MM.1S (cell line): ENCODE results near the gene GABRB2.

Experiments
- DNase-seq: peaks from one replicate; pipeline ENCODE4 v3.0.0-alpha.2; 2015
- H2AFZ ChIP-seq: fragments of 300-600 bp; sonication (generic); 2 replicates; pipeline ENCODE4 v1.6.0; 2016; ENCODE audit warnings: antibody characterized with exemption, low read length
- H3F3A ChIP-seq: fragments of 300-600 bp; sonication (generic); 2 replicates; pipeline ENCODE4 v1.6.1; 2016; ENCODE audit warnings: mild to moderate bottlenecking, antibody characterized with exemption, low read length, moderate library complexity, mixed read lengths; ENCODE audit not compliant: insufficient read depth
- H3K27ac ChIP-seq: fragments of 300-600 bp; sonication (generic); 2 replicates; pipeline ENCODE4 v1.5.1; 2016; ENCODE audit warnings: mild to moderate bottlenecking, low read length
- H3K27me3 ChIP-seq: fragments of 300-600 bp; sonication (generic); replicated peaks from 2 replicates; pipeline ENCODE4 v1.6.0; 2016; ENCODE audit warnings: low read length; ENCODE audit not compliant: insufficient read depth
- H3K36me3 ChIP-seq: fragments of 300-600 bp; sonication (generic); replicated peaks from 2 replicates; pipeline ENCODE4 v1.6.1; 2016; ENCODE audit warnings: mild to moderate bottlenecking, low read length, mixed read lengths; ENCODE audit not compliant: insufficient read depth
- H3K4me1 ChIP-seq: fragments of 300-600 bp; sonication (generic); 2 replicates; pipeline ENCODE4 v1.6.1; 2016; ENCODE audit warnings: low read length, mixed read lengths
- H3K4me2 ChIP-seq: fragments of 300-600 bp; sonication (generic); 2 replicates; pipeline ENCODE4 v1.6.0; 2016; ENCODE audit warnings: low read depth, low read length
- H3K4me3 ChIP-seq: fragments of 300-600 bp; sonication (generic); 2 replicates; pipeline ENCODE4 v1.5.1; 2016; ENCODE audit warnings: low read length, mixed read lengths
- H3K79me2 ChIP-seq: fragments of 300-600 bp; sonication (generic); 2 replicates; pipeline ENCODE4 v1.6.1; 2016; ENCODE audit warnings: mixed run types, low read length, mixed read lengths
- H3K9ac ChIP-seq: fragments of 300-600 bp; sonication (generic); 2 replicates; pipeline ENCODE4 v1.6.1; 2016; ENCODE audit warnings: low read length, mixed read lengths
- H3K9me2 ChIP-seq: fragments of 300-600 bp; sonication (generic); replicated peaks from 2 replicates; pipeline ENCODE4 v1.6.1; 2016; ENCODE audit warnings: mild to moderate bottlenecking, low read length, mixed read lengths; ENCODE audit not compliant: insufficient read depth
- H3K9me3 ChIP-seq: fragments of 300-600 bp; sonication (generic); replicated peaks from 2 replicates; pipeline ENCODE4 v1.6.1; 2016; ENCODE audit warnings: mild to moderate bottlenecking, low read length, mixed read lengths; ENCODE audit not compliant: insufficient read depth
- H4K20me1 ChIP-seq: fragments of 300-600 bp; sonication (generic); 2 replicates; pipeline ENCODE4 v1.6.1; 2016; ENCODE audit warnings: mild to moderate bottlenecking, low read length, moderate library complexity, mixed read lengths; ENCODE audit not compliant: insufficient read depth
- EZH2 ChIP-seq: fragments of 300-600 bp; sonication (generic); optimal IDR thresholded peaks from 2 replicates; pipeline ENCODE3; 2017; ENCODE audit warnings: low read depth, mild to moderate bottlenecking, antibody characterized with exemption, low read length, mixed read lengths
- EZH2phosphoT487 ChIP-seq: fragments of 300-600 bp; sonication (generic); IDR thresholded peaks from 2 replicates; pipeline ENCODE4 v1.6.1; 2018; ENCODE audit warnings: antibody characterized with exemption, low read length
- TF ChIP-seq, protein P1 (sequence below): fragments of 300-600 bp; sonication (generic); IDR thresholded peaks from 2 replicates; pipeline ENCODE4 v1.5.1; 2016; ENCODE audit warnings: antibody characterized with exemption, low read length, mixed read lengths

The GABRB2 gene

DNA sequence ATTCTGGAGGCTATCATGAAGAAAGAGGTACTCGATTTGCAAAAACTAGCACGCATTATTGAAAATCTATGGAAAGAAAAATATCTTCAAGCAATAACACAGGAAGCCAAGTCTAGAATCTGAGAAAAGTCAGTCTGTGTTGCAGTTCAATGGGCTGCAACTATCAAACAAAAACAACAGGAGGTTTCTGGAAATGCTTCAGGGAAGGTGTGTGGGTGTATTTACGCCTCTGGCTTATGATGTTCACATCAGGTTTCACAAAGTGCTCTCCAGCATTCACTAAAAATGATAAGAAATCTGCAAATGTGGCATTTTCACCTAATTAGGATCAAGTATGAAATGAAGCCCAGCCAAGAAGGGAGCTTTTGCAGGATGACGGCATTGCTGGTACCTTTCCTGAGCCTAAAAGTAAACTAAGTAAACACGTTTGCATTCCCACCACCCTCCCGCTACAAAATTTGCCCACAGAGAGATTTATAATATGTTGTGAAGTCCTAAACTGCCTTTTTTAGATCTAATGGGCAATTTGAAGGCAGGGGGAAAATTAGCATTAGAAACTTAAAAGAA, 146.4 kb downstream of the GABRB2 start:
- no peak for DNase-seq
- TF ChIP-seq, protein P1, sequence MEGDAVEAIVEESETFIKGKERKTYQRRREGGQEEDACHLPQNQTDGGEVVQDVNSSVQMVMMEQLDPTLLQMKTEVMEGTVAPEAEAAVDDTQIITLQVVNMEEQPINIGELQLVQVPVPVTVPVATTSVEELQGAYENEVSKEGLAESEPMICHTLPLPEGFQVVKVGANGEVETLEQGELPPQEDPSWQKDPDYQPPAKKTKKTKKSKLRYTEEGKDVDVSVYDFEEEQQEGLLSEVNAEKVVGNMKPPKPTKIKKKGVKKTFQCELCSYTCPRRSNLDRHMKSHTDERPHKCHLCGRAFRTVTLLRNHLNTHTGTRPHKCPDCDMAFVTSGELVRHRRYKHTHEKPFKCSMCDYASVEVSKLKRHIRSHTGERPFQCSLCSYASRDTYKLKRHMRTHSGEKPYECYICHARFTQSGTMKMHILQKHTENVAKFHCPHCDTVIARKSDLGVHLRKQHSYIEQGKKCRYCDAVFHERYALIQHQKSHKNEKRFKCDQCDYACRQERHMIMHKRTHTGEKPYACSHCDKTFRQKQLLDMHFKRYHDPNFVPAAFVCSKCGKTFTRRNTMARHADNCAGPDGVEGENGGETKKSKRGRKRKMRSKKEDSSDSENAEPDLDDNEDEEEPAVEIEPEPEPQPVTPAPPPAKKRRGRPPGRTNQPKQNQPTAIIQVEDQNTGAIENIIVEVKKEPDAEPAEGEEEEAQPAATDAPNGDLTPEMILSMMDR: no peak
- TF ChIP-seq EZH2: no peak
- TF ChIP-seq EZH2phosphoT487: no peak
- H3K9me2 ChIP-seq: no peaks in the 10 kb centered on the region
- H3K9ac ChIP-seq: no peak overlapping the region
- no peaks in the 10 kb centered on the region for H3K9me3 ChIP-seq
- H3K4me1 ChIP-seq: no peaks in the 10 kb centered on the region
- no peaks in the 10 kb centered on the region for H3F3A ChIP-seq
- no peaks in the 10 kb centered on the region for H3K27me3 ChIP-seq
- H4K20me1 ChIP-seq: no peaks in the 10 kb centered on the region
- no peaks in the 10 kb centered on the region for H3K79me2 ChIP-seq
- H3K4me2 ChIP-seq: no peak overlapping the region
- H3K4me3 ChIP-seq: no peak overlapping the region
- no peak overlapping the region for H2AFZ ChIP-seq
- H3K27ac ChIP-seq: no peak overlapping the region
- H3K36me3 ChIP-seq: no peaks in the 10 kb centered on the region

DNA sequence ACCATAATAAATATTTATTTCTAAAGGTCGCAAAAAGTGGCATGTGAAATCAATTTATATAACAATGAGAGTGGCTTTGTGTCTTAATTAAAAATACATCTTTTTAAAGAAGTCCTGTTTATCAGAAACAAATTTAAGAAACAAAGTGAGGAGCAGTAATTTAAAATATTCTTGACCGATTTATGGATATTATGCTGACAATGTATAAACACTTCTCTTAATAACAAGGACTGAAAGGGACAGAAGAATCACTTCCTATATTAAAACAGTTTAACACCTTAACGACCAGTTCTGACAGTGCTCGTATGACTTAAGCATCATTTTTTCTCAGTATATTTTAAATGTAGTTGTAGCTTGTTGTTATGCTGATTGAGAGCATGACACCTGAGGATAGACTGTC, 149.1 kb downstream of the GABRB2 start:
- Histone ChIP-seq H3K9me2 (no peaks in the 10 kb centered on the region), H2AFZ (no peak overlapping the region), H3K9me3 (no peaks in the 10 kb centered on the region), H3K27ac (no peak overlapping the region), H3K4me1 (no peaks in the 10 kb centered on the region), H4K20me1 (no peaks in the 10 kb centered on the region), H3K27me3 (no peaks in the 10 kb centered on the region), H3K4me2 (no peak overlapping the region), H3K79me2 (no peaks in the 10 kb centered on the region), H3K9ac (no peak overlapping the region), H3F3A (no peaks in the 10 kb centered on the region), H3K36me3 (no peaks in the 10 kb centered on the region), H3K4me3 (no peak overlapping the region)
- TF ChIP-seq EZH2phosphoT487 (no peak), EZH2 (no peak)
- TF ChIP-seq, protein P1: no peak
- no peak for DNase-seq

DNA sequence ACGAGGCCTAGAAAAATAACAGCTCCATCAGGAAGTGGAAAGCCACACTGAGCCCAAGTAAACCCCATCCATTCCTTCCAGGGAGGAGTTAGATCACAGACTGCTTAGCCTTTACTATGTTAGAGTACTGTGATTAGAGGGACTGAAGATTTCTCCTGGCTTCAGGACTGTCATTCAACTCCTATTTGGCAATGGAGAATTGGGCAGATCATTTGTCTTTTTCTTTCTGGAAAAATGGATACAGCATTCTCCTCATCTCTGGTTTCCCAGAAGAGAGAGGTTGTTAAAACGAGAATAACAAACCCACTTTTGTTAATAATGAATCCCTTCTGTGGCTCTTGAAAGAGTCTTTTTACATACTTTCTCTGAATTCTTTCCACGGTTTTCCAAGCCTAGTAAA, 150.4 kb downstream of the GABRB2 start:
- no peak overlapping the region for H3K4me3 ChIP-seq
- H3K4me2 ChIP-seq: no peak overlapping the region
- no peaks in the 10 kb centered on the region for H3K4me1 ChIP-seq
- no peaks in the 10 kb centered on the region for H3F3A ChIP-seq
- no peak overlapping the region for H3K9ac ChIP-seq
- no peaks in the 10 kb centered on the region for H3K27me3 ChIP-seq
- no peaks in the 10 kb centered on the region for H3K36me3 ChIP-seq
- H3K9me2 ChIP-seq: no peaks in the 10 kb centered on the region
- no peaks in the 10 kb centered on the region for H3K79me2 ChIP-seq
- no peak for DNase-seq
- TF ChIP-seq EZH2 (no peak), EZH2phosphoT487 (no peak)
- TF ChIP-seq, protein P1: no peak
- H3K27ac ChIP-seq: no peak overlapping the region
- H3K9me3 ChIP-seq: no peaks in the 10 kb centered on the region
- no peaks in the 10 kb centered on the region for H4K20me1 ChIP-seq
- no peak overlapping the region for H2AFZ ChIP-seq
